Heart right ventricle (tissue), 16 donors: ENCODE results near the gene HIP1R. TPM values are rescaled to one million over a fixed set of nuclear protein-coding genes. Genes with fewer than 3 reads are reported as not detected.

Source experiments
- ATAC-seq, 8 donors: fragments of 200-7000 bp; cut with Tn5 transposase; one replicate each; pipeline ENCODE4 v1.9.1; 2020; ENCODE audit warnings: mild to moderate bottlenecking in 8 of 8, moderate library complexity in 8 of 8, moderate number of reproducible peaks in 1 of 8
- DNase-seq, 2 donors: peaks; one replicate each; pipeline ENCODE4 v3.0.0-alpha.2; 2020
- H3K27ac ChIP-seq, 10 donors: fragments of 200-600 bp; sonication (generic) in 2 of 10; one replicate each; pipeline versions ENCODE4 v1.5.0 to v1.8.0; 2020 to 2022; ENCODE audit warnings: mild to moderate bottlenecking in 3 of 10
- H3K27me3 ChIP-seq, 7 donors: fragments of 200-600 bp; one replicate each; pipeline ENCODE4 v1.8.0; 2021 to 2022; ENCODE audit warnings: mild to moderate bottlenecking in 2 of 7
- H3K36me3 ChIP-seq, 9 donors: fragments of 200-600 bp; sonication (generic) in 1 of 9; one replicate each; pipeline versions ENCODE4 v1.5.0 to v1.8.0; 2020 to 2022; ENCODE audit warnings: mild to moderate bottlenecking in 2 of 9
- H3K4me1 ChIP-seq, 9 donors: fragments of 200-600 bp; sonication (generic) in 1 of 9; one replicate each; pipeline versions ENCODE4 v1.5.0 to v1.8.0; 2020 to 2022; ENCODE audit warnings: mild to moderate bottlenecking in 4 of 9
- H3K4me3 ChIP-seq, 10 donors: fragments of 200-600 bp; sonication (generic) in 2 of 10; one replicate each; pipeline versions ENCODE4 v1.5.0 to v1.8.0; 2020 to 2022; ENCODE audit warnings: mild to moderate bottlenecking in 7 of 10, moderate library complexity in 2 of 10
- H3K9me3 ChIP-seq, 11 donors: fragments of 200-600 bp in 10 of 11; sonication (generic) in 2 of 11; one replicate each; pipeline versions ENCODE4 v1.5.0 to v1.8.0; 2013 to 2022; ENCODE audit warnings: mild to moderate bottlenecking in 2 of 11, control low read depth in 1 of 11, moderate library complexity in 1 of 11
- WGBS, 2 donors: extraction: QIAGEN DNeasy Blood & Tissue Kit; methylation state at CpG; one replicate each; pipeline ENCODE4 v1.1.7; 2013; ENCODE audit warnings: inconsistent platforms in 1 of 2; 5-methylcytosine and 5-hydroxymethylcytosine counted together
- intact Hi-C, 10 donors: fragments of 100-400 bp; cut with DNase I; formaldehyde crosslinking; loops; one replicate each; pipeline versions ENCODE4 v1.11.1 to v1.14.2; 2022
- polyA plus RNA-seq, 2 donors: library from polyadenylated mRNA; stranded (reverse); fragments of 200-250 nt; gene quantifications; one replicate each; pipeline ENCODE4 v1.2.3, GENCODE V29; 2013
- total RNA-seq, 10 donors: library from RNA; stranded (reverse); fragmentation: NEBNext Ultra II Directional in 3 of 10; extraction: Animal tissue kit (Norgen Biotek cat#: 25700) in 3 of 10; gene quantifications; one replicate each; pipeline versions ENCODE4 v1.2.1 to v1.2.4, GENCODE V29; 2021 to 2023
- TF ChIP-seq, protein P1 (sequence below), 9 donors: fragments of 200-600 bp; sonication (generic) in 2 of 9; IDR thresholded peaks; one replicate each; pipeline versions ENCODE4 v1.5.0 to v1.8.0; 2021 to 2022; ENCODE audit warnings: antibody characterized with exemption in 9 of 9, mild to moderate bottlenecking in 5 of 9, moderate library complexity in 1 of 9
- donor health status: Arrhythmogenic right ventricular cardiomyopathy.
- donor health status: ischemic (EF 13 %, LVEDD 7.1; RV severe dilation, severe dysfunction).
- donor health status: healthy with polysubstance abuse.
- donor health status: DM: no; HTN: yes; CAD: no.
- donor health status: DM: no; HTN: no; CAD: no.
- donor health status: ischemic (EF 25% LVEDD 6.9; RV normal size, moderate dysfunction).
- donor health status: ischemic (EF 25% LVEDD 5.7; RV mildly dilated, moderate dysfunction).
- donor health status: healthy.
- donor health status: DM: yes; HTN: yes; CAD: no.
- donor health status: Ischemic cardiomyopathy.
- donor health status: ischemic (EF 35%, LVEDD 5.7; RV mildly dilated, moderate dysfunction).
- donor health status: nonischemic (EF 11% LVEDD 7.7; RV severe dilation, severe dysfunction).
- donor health status: DM: yes; HTN: yes; CAD: no.
- donor health status: PGD.
- donor health status: ischemic (EF 29% LVEDD 5.4; RV normal size, mild dysfunction).
- donor health status: nonischemic (EF 23%, LVEDD 6.1; RV moderate dilation, normal function).

The HIP1R gene
- total and polyA plus RNA-seq, 12 donors: 13.7 to 37.7 (median 18.0) TPM

- WGBS, 2 donors: 55 to 69% methylated on average over 26 of the region's 26 CpGs
- H3K27ac ChIP-seq: peak overlapping the region in 3 of 10 donors; percentile 37 to 45 (median 39)
- H3K9me3 ChIP-seq: no peaks in the 10 kb centered on the region
- peaks cover 4 to 50% (median 31%) of the 10 kb centered on the region in 9 donors for H3K4me1 ChIP-seq
- intact Hi-C loops: loop anchor here in 2 of 10 donors (10.0 kb wide), 1 partner anchor 55 kb away; no protein-coding TSS in a partner anchor
- ATAC-seq (peak; percentile 44 to 90 (median 70)), DNase-seq (peak in 1 of 2 donors; percentile 67)
- TF ChIP-seq, protein P1, sequence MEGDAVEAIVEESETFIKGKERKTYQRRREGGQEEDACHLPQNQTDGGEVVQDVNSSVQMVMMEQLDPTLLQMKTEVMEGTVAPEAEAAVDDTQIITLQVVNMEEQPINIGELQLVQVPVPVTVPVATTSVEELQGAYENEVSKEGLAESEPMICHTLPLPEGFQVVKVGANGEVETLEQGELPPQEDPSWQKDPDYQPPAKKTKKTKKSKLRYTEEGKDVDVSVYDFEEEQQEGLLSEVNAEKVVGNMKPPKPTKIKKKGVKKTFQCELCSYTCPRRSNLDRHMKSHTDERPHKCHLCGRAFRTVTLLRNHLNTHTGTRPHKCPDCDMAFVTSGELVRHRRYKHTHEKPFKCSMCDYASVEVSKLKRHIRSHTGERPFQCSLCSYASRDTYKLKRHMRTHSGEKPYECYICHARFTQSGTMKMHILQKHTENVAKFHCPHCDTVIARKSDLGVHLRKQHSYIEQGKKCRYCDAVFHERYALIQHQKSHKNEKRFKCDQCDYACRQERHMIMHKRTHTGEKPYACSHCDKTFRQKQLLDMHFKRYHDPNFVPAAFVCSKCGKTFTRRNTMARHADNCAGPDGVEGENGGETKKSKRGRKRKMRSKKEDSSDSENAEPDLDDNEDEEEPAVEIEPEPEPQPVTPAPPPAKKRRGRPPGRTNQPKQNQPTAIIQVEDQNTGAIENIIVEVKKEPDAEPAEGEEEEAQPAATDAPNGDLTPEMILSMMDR (IDR thresholded peaks at IDR 0.05): no peak
- no peaks in the 10 kb centered on the region for H3K27me3 ChIP-seq
- H3K36me3 ChIP-seq: peaks cover 0 to 20% (median 0%) of the 10 kb centered on the region in 9 donors
- no peak overlapping the region for H3K4me3 ChIP-seq
These were observed 14.2 kb downstream of the HIP1R start for GRCh38 chr12:122849352-122850047.

DNA sequence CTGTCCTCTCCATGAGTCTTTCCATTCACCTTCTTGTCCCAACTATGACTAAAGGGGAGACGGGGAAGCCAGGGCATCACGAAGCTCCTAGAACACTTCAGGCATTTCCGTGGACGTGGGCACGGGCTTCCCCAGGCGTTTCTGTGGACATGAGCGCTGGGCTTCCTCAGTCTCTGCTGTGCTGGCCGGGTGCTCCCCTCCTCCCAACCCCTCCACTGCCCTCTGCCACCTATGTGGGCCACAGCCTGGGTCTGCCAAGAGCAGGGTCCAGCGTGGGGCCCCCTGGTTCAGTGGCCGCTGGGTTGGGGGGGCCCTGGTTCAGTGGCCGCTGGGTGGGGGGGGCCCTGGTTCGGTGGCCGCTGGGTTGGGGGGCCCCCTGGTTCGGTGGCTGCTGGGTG is 14.8 kb downstream of the HIP1R start:
- DNase-seq (no peak), ATAC-seq (no peak)
- H3K36me3 ChIP-seq: peaks cover 0 to 24% (median 0%) of the 10 kb centered on the region in 9 donors
- no peaks in the 10 kb centered on the region for H3K9me3 ChIP-seq
- TF ChIP-seq, protein P1 (IDR thresholded peaks at IDR 0.05): no peak
- H3K27me3 ChIP-seq: no peaks in the 10 kb centered on the region
- H3K4me1 ChIP-seq: peaks cover 4 to 44% (median 29%) of the 10 kb centered on the region in 9 donors
- H3K27ac ChIP-seq: no peak overlapping the region
- intact Hi-C loops: loop anchor here in 1 of 10 donors (10.0 kb wide), 1 partner anchor 55 kb away; no protein-coding TSS in a partner anchor
- H3K4me3 ChIP-seq: no peak overlapping the region
- 90 to 98% methylated on average over 14 of the region's 14 CpGs for WGBS, 2 donors

GRCh38 chr12:122850695-122851350 is 15.6 kb downstream of the HIP1R start:
- Histone ChIP-seq H3K27me3 (no peaks in the 10 kb centered on the region), H3K27ac (no peak overlapping the region), H3K4me1 (peaks cover 4 to 42% (median 24%) of the 10 kb centered on the region in 9 donors), H3K4me3 (no peak overlapping the region), H3K36me3 (peaks cover 0 to 31% (median 0%) of the 10 kb centered on the region in 9 donors), H3K9me3 (no peaks in the 10 kb centered on the region)
- 85 to 89% methylated on average over 22 to 27 of the region's 27 CpGs for WGBS, 2 donors
- intact Hi-C loops: loop anchor here in 1 of 10 donors (10.0 kb wide), 1 partner anchor 56 kb away; no protein-coding TSS in a partner anchor
- TF ChIP-seq, protein P1 (IDR thresholded peaks at IDR 0.05): no peak
- ATAC-seq: peak in 1 of 8 donors; percentile 25
- no peak for DNase-seq

GRCh38 chr12:122851820-122852219 is 16.6 kb downstream of the HIP1R start:
- DNase-seq (no peak), ATAC-seq (peak in 6 of 8 donors; percentile 20 to 54 (median 32))
- Histone ChIP-seq H3K4me1 (peaks cover 4 to 42% (median 24%) of the 10 kb centered on the region in 9 donors), H3K4me3 (no peak overlapping the region), H3K36me3 (peaks cover 0 to 40% (median 0%) of the 10 kb centered on the region in 9 donors), H3K27ac (peak overlapping the region in 6 of 10 donors; percentile 41 to 71 (median 46)), H3K27me3 (no peaks in the 10 kb centered on the region), H3K9me3 (no peaks in the 10 kb centered on the region)
- TF ChIP-seq, protein P1 (IDR thresholded peaks at IDR 0.05): no peak
- 56 to 59% methylated on average over 5 of the region's 5 CpGs for WGBS, 2 donors
- intact Hi-C loops: loop anchor here in 1 of 10 donors (10.0 kb wide), 1 partner anchor 57 kb away; no protein-coding TSS in a partner anchor
